Activated T-cell treated with anti-CD3 and anti-CD28 coated beads, Interleukin-2, amount 50 U/mL, for 24 hours (primary cell): Measurements from ENCODE around the gene POLR3GL.

Experiments
- DNase-seq: peaks from one replicate; pipeline ENCODE4 v3.0.0-alpha.2; 2020
- H3K27ac Mint-ChIP-seq: 2 replicates; pipeline ENCODE4 v1.8.0; 2020; ENCODE audit warnings: mild to moderate bottlenecking, mixed read lengths
- H3K27me3 Mint-ChIP-seq: 2 replicates; pipeline ENCODE4 v1.8.0; 2020; ENCODE audit warnings: mixed read lengths
- H3K36me3 Mint-ChIP-seq: 2 replicates; pipeline ENCODE4 v1.8.0; 2020; ENCODE audit warnings: low read depth, mixed read lengths
- H3K4me1 Mint-ChIP-seq: 2 replicates; pipeline ENCODE4 v1.8.0; 2020; ENCODE audit warnings: low read depth, mixed read lengths
- H3K4me3 Mint-ChIP-seq: 2 replicates; pipeline ENCODE4 v1.8.0; 2020; ENCODE audit warnings: mild to moderate bottlenecking, moderate library complexity, mixed read lengths
- H3K9me3 Mint-ChIP-seq: 2 replicates; pipeline ENCODE4 v1.8.0; 2020; ENCODE audit warnings: mixed read lengths

Gene POLR3GL

DNA sequence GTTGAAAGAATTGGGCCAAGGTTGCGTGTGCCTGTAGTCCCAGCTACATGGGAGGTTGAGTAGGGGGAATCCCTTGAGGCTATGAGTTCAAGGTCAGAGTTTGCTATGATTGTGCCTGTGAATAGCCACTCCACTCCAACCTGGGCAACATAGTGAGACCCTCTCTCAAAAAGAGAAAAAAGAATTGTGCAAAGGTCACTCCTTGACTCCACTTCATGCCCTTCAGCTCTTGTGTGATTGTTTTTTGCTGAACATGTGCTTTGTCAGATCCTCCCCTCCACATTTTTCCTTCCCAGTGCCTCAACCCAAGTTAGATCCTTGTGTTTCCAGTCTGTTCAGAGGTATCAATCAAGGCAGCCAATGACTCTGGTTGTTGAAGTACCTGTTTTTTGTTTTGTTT lies 23.4 kb downstream of the POLR3GL start:
- Mint-ChIP-seq H3K27me3 (no peaks in the 10 kb centered on the region), H3K36me3 (peaks cover 15% of the 10 kb centered on the region), H3K27ac (peak overlapping the region; percentile 48), H3K9me3 (no peaks in the 10 kb centered on the region), H3K4me3 (no peak overlapping the region), H3K4me1 (peaks cover 69% of the 10 kb centered on the region)
- DNase-seq = no peak

DNA sequence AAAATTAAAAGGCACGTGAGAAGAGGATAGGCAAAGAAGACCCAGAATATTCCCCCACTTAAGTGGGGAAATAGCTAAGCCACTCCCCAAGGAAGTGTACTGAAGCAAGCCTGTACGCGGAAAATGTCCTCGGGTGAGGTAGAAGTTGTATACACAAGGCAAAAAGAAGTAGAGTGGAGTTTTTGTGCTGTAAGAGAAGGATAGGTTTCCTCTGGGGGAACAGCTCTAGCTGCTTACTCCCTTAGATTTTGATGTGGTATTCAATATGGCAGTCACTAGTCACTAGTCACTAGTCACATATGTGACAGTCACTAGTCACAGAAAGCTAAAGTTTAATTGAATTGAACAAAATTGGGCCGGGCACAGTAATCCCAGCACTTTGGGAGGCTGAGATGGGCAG lies 24.3 kb downstream of the POLR3GL start:
- Mint-ChIP-seq H3K4me1 (peaks cover 69% of the 10 kb centered on the region), H3K36me3 (peaks cover 23% of the 10 kb centered on the region), H3K4me3 (no peak overlapping the region)

GRCh38 chr1:145990249-145990855 lies 25.9 kb downstream of the POLR3GL start:
- no peak overlapping the region for H3K4me3 Mint-ChIP-seq
- H3K36me3 Mint-ChIP-seq = peaks cover 39% of the 10 kb centered on the region
- no peaks in the 10 kb centered on the region for H3K27me3 Mint-ChIP-seq
- DNase-seq = peak; percentile 26
- peak overlapping the region; percentile 73 for H3K27ac Mint-ChIP-seq
- H3K9me3 Mint-ChIP-seq = no peaks in the 10 kb centered on the region
- H3K4me1 Mint-ChIP-seq = peaks cover 67% of the 10 kb centered on the region

More for the DNA sequence above, 24.3 kb downstream of the POLR3GL start:
- Mint-ChIP-seq H3K27ac (peak overlapping the region; percentile 82), H3K9me3 (no peaks in the 10 kb centered on the region), H3K27me3 (no peaks in the 10 kb centered on the region)
- DNase-seq = no peak

GRCh38 chr1:145991735-145992412 lies 27.4 kb downstream of the POLR3GL start:
- no peak for DNase-seq
- H3K36me3 Mint-ChIP-seq = peaks cover 54% of the 10 kb centered on the region
- H3K27me3 Mint-ChIP-seq = no peaks in the 10 kb centered on the region
- peaks cover 59% of the 10 kb centered on the region for H3K4me1 Mint-ChIP-seq
- no peak overlapping the region for H3K4me3 Mint-ChIP-seq
- H3K27ac Mint-ChIP-seq = peak overlapping the region; percentile 45
- no peaks in the 10 kb centered on the region for H3K9me3 Mint-ChIP-seq

- peak; percentile 31 for DNase-seq
- Mint-ChIP-seq H3K4me3 (peak overlapping the region; percentile 97), H3K27me3 (no peaks in the 10 kb centered on the region), H3K27ac (peak overlapping the region; percentile 96), H3K36me3 (peaks cover 55% of the 10 kb centered on the region), H3K9me3 (no peaks in the 10 kb centered on the region), H3K4me1 (peaks cover 63% of the 10 kb centered on the region)
Observed at GRCh38 chr1:145992502-145992936, 28.0 kb downstream of the POLR3GL start.

DNA sequence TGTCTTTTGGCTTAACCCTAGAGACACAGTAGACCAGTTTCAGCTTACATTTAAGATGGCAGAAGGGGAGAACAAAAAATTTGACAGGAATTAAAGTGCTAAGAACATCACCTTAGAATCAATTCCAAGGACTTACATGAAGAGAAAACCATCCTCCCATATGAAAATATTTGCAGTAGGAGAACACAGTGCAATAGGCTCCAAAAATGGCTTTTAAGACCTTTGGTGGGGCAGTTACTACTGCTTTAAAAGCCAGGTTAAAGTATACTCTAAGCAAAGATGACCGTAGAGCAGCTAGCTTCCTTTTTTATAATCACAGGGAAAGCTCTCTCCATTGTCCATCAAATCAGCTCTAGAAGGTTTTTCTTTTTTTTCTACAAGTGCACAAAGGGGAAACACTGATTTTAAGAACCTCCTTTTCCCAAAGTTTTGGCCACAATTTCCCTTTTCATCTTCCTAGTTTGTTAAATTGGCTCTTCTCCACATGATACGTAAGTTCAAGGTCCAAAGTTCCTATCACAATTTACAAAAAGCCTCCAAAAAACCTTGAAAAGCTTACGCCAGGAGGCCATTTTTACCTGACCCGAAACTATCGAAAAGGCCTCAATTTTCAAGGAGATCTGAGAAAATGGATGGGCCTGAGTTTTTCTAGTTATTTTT lies 28.6 kb downstream of the POLR3GL start:
- Mint-ChIP-seq H3K27me3 (no peaks in the 10 kb centered on the region), H3K9me3 (no peaks in the 10 kb centered on the region), H3K36me3 (peaks cover 55% of the 10 kb centered on the region), H3K27ac (peak overlapping the region; percentile 96), H3K4me1 (peaks cover 63% of the 10 kb centered on the region), H3K4me3 (peak overlapping the region; percentile 97)
- no peak for DNase-seq

DNA sequence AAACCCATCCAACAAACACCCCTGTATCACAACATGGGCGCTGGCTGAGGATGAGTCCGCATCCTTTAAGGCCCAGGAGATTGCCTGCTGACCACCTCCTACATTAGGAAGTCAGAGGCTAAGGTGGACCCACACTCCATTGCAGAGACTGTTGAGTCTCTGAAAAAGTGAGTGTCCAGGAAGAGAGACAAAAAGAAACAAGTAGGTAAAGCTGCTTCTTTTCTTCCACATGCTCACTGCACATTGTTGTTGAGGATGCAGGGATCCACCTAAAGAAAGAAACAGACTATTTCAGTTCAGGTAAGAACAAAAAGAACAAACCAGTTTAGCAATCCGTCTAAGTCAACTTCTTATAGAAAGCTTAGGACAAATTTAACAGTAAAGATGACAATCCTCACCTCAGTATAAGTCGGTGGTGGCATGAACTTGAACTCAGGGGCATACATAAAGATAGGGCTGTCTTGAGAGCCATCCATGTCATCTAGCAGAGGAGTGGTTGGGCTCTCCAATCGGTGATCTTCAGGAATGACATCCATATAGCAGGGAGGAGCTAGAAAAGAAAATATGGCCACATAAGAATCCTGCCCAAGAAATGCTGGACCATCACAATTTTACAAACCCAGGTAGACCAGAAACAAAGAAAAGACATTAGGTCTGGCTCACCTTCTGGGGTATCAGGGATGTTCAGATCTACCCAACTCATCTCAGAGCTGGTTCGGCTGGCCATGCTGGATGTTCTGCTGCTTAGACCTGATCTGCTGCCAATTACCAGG lies 29.3 kb downstream of the POLR3GL start:
- H3K9me3 Mint-ChIP-seq = no peaks in the 10 kb centered on the region
- peak overlapping the region; percentile 97 for H3K4me3 Mint-ChIP-seq
- no peak for DNase-seq
- peaks cover 65% of the 10 kb centered on the region for H3K4me1 Mint-ChIP-seq
- no peaks in the 10 kb centered on the region for H3K27me3 Mint-ChIP-seq
- peaks cover 55% of the 10 kb centered on the region for H3K36me3 Mint-ChIP-seq
- peak overlapping the region; percentile 96 for H3K27ac Mint-ChIP-seq

- Mint-ChIP-seq H3K9me3 (no peaks in the 10 kb centered on the region), H3K4me3 (peak overlapping the region; percentile 97), H3K27me3 (no peaks in the 10 kb centered on the region), H3K4me1 (peaks cover 70% of the 10 kb centered on the region), H3K27ac (peak overlapping the region; percentile 96), H3K36me3 (peaks cover 55% of the 10 kb centered on the region)
- DNase-seq = peak; percentile 58
Observed at GRCh38 chr1:145994391-145995120, 30.1 kb downstream of the POLR3GL start.

- DNase-seq = no peak
- Mint-ChIP-seq H3K36me3 (peaks cover 55% of the 10 kb centered on the region), H3K27ac (peak overlapping the region; percentile 96), H3K27me3 (no peaks in the 10 kb centered on the region), H3K4me3 (peak overlapping the region; percentile 97), H3K9me3 (no peaks in the 10 kb centered on the region), H3K4me1 (peaks cover 75% of the 10 kb centered on the region)
Observed at GRCh38 chr1:145995148-145995881, 30.8 kb downstream of the POLR3GL start.

GRCh38 chr1:145995964-145996432 lies 31.5 kb downstream of the POLR3GL start:
- DNase-seq = peak; percentile 59
- H3K4me3 Mint-ChIP-seq = peak overlapping the region; percentile 97
- no peaks in the 10 kb centered on the region for H3K27me3 Mint-ChIP-seq
- H3K36me3 Mint-ChIP-seq = peaks cover 55% of the 10 kb centered on the region
- no peaks in the 10 kb centered on the region for H3K9me3 Mint-ChIP-seq
- peak overlapping the region; percentile 96 for H3K27ac Mint-ChIP-seq
- peaks cover 71% of the 10 kb centered on the region for H3K4me1 Mint-ChIP-seq

GRCh38 chr1:145996433-145997015 lies 32.0 kb downstream of the POLR3GL start, which contains the start of gene TXNIP:
TSS of gene TXNIP (minus strand) at chr1:145996579. CDS start at chr1:145996266, 313 bp downstream.
- no peaks in the 10 kb centered on the region for H3K9me3 Mint-ChIP-seq
- H3K27me3 Mint-ChIP-seq = no peaks in the 10 kb centered on the region
- H3K4me1 Mint-ChIP-seq = peaks cover 73% of the 10 kb centered on the region
- peak; percentile 92 for DNase-seq
- peak within 1 kb of the TSS; percentile 96 for H3K27ac Mint-ChIP-seq
- peaks cover 54% of the 10 kb centered on the region for H3K36me3 Mint-ChIP-seq
- peak within 1 kb of the TSS; percentile 97 for H3K4me3 Mint-ChIP-seq

- peak overlapping the region; percentile 96 for H3K27ac Mint-ChIP-seq
- H3K4me3 Mint-ChIP-seq = peak overlapping the region; percentile 97
- H3K9me3 Mint-ChIP-seq = no peaks in the 10 kb centered on the region
- DNase-seq = peak; percentile 76
- H3K36me3 Mint-ChIP-seq = peaks cover 47% of the 10 kb centered on the region
- no peaks in the 10 kb centered on the region for H3K27me3 Mint-ChIP-seq
- H3K4me1 Mint-ChIP-seq = peaks cover 73% of the 10 kb centered on the region
Observed at GRCh38 chr1:145997016-145997717, 32.7 kb downstream of the POLR3GL start.
